ENCODE results near the gene TMED1. TPM values are rescaled to one million over a fixed set of nuclear protein-coding genes. Genes with fewer than 3 reads are reported as not detected.

TMED1 gene
- total and polyA plus RNA-seq, 8 donors = 25.4 to 45.3 (median 43.0) TPM

- peaks cover 0 to 8% of the 10 kb centered on the region in 2 donors for H3K27me3 ChIP-seq
These were observed 12.3 kb upstream of the TMED1 start, which contains the start of gene C19orf38 for GRCh38 chr19:10848230-10848856. C19orf38 (plus strand) TSS chr19:10848415; CDS start chr19:10848509, 94 bp downstream.

DNA sequence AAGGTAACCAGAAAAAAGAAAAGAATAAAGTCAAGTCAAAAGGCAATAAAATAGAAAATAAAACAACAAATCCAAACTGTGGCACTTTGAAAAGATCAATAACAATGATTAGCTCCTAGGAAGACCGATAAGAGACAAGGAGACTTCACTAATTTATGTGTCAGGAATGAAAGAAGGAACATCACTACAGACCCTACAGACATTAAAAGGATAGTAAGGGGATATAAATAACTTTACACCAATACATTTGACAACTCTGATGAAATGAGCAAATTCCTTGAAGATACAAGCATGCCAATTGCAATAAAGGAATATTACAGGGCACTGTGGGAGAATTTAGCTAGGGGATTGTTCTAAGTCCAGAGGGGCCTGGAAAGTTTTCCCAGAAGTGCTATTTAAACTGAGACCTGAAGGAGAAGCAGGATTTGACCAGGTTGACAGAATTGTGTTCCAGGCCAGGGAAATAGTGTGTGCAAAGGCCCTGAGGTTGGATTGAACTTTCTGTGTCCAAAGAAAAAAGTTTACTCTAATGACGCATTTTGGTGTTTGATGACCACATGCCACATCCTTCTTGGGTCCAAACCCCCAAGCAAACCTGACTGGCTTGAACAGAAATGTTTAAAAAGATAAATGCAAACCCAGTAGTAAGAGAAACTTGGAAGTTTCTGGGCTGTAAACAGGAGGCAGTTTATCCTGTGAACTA lies 10.6 kb upstream of the TMED1 start:
- Histone ChIP-seq H3K4me1 (peaks cover 0 to 4% of the 10 kb centered on the region in 2 donors), H3K27me3 (peaks cover 0 to 8% of the 10 kb centered on the region in 2 donors), H3K4me3 (no peak overlapping the region), H3K9me3 (peaks cover 3 to 9% of the 10 kb centered on the region in 2 donors), H3K36me3 (no peaks in the 10 kb centered on the region), H3K27ac (no peak overlapping the region)
- intact Hi-C loops (cut with DNase I) = no loop called here
- TF ChIP-seq, protein P1, sequence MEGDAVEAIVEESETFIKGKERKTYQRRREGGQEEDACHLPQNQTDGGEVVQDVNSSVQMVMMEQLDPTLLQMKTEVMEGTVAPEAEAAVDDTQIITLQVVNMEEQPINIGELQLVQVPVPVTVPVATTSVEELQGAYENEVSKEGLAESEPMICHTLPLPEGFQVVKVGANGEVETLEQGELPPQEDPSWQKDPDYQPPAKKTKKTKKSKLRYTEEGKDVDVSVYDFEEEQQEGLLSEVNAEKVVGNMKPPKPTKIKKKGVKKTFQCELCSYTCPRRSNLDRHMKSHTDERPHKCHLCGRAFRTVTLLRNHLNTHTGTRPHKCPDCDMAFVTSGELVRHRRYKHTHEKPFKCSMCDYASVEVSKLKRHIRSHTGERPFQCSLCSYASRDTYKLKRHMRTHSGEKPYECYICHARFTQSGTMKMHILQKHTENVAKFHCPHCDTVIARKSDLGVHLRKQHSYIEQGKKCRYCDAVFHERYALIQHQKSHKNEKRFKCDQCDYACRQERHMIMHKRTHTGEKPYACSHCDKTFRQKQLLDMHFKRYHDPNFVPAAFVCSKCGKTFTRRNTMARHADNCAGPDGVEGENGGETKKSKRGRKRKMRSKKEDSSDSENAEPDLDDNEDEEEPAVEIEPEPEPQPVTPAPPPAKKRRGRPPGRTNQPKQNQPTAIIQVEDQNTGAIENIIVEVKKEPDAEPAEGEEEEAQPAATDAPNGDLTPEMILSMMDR (IDR thresholded peaks at IDR 0.05) = no peak
- DNase-seq (no peak), ATAC-seq (no peak)

More at GRCh38 chr19:10848230-10848856, 12.3 kb upstream of the TMED1 start, which contains the start of gene C19orf38:
- TF ChIP-seq, protein P1 (IDR thresholded peaks at IDR 0.05) = no peak
- peak in 1 of 4 donors; percentile 71 for DNase-seq
- Histone ChIP-seq H3K4me3 (peak within 1 kb of the TSS in 1 of 2 donors; percentile 36), H3K27ac (peak within 1 kb of the TSS in 1 of 2 donors; percentile 85), H3K4me1 (peaks cover 0 to 4% of the 10 kb centered on the region in 2 donors), H3K36me3 (no peaks in the 10 kb centered on the region), H3K9me3 (peaks cover 3 to 9% of the 10 kb centered on the region in 2 donors)
- intact Hi-C loops (cut with DNase I) = no loop called here
- peak; percentile 66 for ATAC-seq

DNA sequence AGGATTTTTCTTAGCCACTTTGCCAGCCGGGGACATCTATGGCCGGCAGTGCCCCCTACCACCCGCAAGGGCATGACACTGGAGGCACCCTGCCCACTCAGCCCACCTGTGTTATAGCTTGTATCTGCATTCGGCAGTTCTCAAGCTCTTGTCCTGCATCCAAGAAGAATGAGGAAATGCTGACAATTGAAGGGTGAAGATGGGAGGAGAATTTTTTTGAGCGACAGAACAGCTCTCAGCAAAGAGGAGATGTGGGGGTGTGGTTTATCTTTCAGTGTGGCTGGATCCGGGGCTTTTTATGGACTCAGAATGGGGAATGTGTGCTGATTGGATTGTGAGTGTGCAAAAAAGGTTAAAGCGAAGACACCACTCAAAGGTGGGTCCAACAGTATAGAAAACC lies 6.8 kb upstream of the TMED1 start:
- Histone ChIP-seq H3K9me3 (peaks cover 3 to 9% of the 10 kb centered on the region in 2 donors), H3K4me1 (peaks cover 0 to 1% of the 10 kb centered on the region in 2 donors), H3K27ac (no peak overlapping the region), H3K36me3 (no peaks in the 10 kb centered on the region), H3K4me3 (no peak overlapping the region), H3K27me3 (peaks cover 0 to under 1% of the 10 kb centered on the region in 2 donors)
- ATAC-seq (no peak), DNase-seq (no peak)
- TF ChIP-seq, protein P1 (IDR thresholded peaks at IDR 0.05) = no peak
- intact Hi-C loops (cut with DNase I) = no loop called here

- intact Hi-C loops (cut with DNase I) = no loop called here
- Histone ChIP-seq H3K36me3 (peaks cover 0 to 4% of the 10 kb centered on the region in 2 donors), H3K4me1 (peaks cover 0 to 18% of the 10 kb centered on the region in 2 donors), H3K27ac (no peak overlapping the region), H3K9me3 (peaks cover 0 to 5% of the 10 kb centered on the region in 2 donors), H3K4me3 (no peak overlapping the region), H3K27me3 (no peaks in the 10 kb centered on the region)
- no peak for DNase-seq
- TF ChIP-seq, protein P1 (IDR thresholded peaks at IDR 0.05) = no peak
- ATAC-seq = no peak
These were observed 3.4 kb upstream of the TMED1 start for GRCh38 chr19:10839114-10840050.
